ENCODE results near the gene CASP8AP2. TPM values are rescaled to one million over a fixed set of nuclear protein-coding genes. Genes with fewer than 3 reads are reported as not detected.
"Not testable (repeated sequence)": the region's sequence is repeated elsewhere in the genome, so short reads cannot be mapped to it uniquely, and the experiment has no call there.

Gene CASP8AP2
- total and polyA plus RNA-seq, 2 of the 13 experiments (the other 11 are each of a cell fraction or from before 2014, with no cell fraction given): 5.7 to 13.5 TPM

GRCh38 chr6:89828475-89828987 is 1.1 kb upstream of the CASP8AP2 start:
- FAIRE-seq: not testable (repeated sequence)

GRCh38 chr6:89828988-89829471 is 650 bp upstream of the CASP8AP2 start:
- Histone ChIP-seq H3K4me2 (ENCODE audit: low read depth, low read length) (peak overlapping the region; percentile 86), H3K4me3 (replicated peaks in 1 of 3; ENCODE audit: insufficient read depth in 1 of 3, low read depth in 2 of 3, low read length in 3 of 3) (peak overlapping the region; percentile 78 to 95 (median 95)), H3K4me1 (ENCODE audit: insufficient read depth, low read length) (peaks cover 11% of the 10 kb centered on the region), H3K27me3 (ENCODE audit: control insufficient read depth in 1 of 2, insufficient read depth in 2 of 2, low read length in 2 of 2) (no peaks in the 10 kb centered on the region), H2AFZ (ENCODE audit: low read length) (peak overlapping the region; percentile 95), H3K9me3 (ENCODE audit: low read length) (no peaks in the 10 kb centered on the region), H3K9ac (ENCODE audit: insufficient read depth, low read depth, low read length) (peak overlapping the region; percentile 78), H3K79me2 (ENCODE audit: insufficient read depth, low read length) (peaks cover 15% of the 10 kb centered on the region), H4K20me1 (ENCODE audit: insufficient read depth, low read length) (no peaks in the 10 kb centered on the region), H3K27ac (ENCODE audit: extremely low read length, insufficient read depth, low read length) (peak overlapping the region; percentile 80), H3K36me3 (replicated peaks in 1 of 2; ENCODE audit: control insufficient read depth in 1 of 2, insufficient read depth in 2 of 2, low read length in 2 of 2) (no peaks in the 10 kb centered on the region; a peak in 1 of 5 replicates)
- no peak for FAIRE-seq
- CTCF ChIA-PET (ENCODE audit: low intra/inter-chr PET ratio, low total read pairs): no interaction called here
- WGBS (ENCODE audit: low lambda C conversion rate): 1% methylated on average over 18 of the region's 18 CpGs
- in situ Hi-C loops (cut with HindIII; ENCODE audit: extremely low pct_ligation_motif_present, low pct_unique_long_range_greater_than_20kb): no loop called here
- peak; percentile 52 for ATAC-seq
- intact Hi-C loops (cut with micrococcal nuclease; ENCODE audit: unreplicated experiment): loop anchor here (1.0 kb wide), 1 partner anchor 10 kb away; the partner anchor contains the start of gene MDN1
- no peak for DNase-seq (ENCODE audit: low spot score)
- POLR2A ChIA-PET: interaction anchor here (0.6 to 3.4 kb wide), 3 partner anchors 9 to 43 kb away, joined by 3 to 52 read pairs (median 4); partner anchors contain the start of gene MDN1
- TSS peak; percentile 87 for BruUV-seq (replicated peaks)
- TF ChIP-seq SPEN (CRISPR knock-in tag; IDR thresholded peaks at IDR 0.05; ENCODE audit: low read depth) (no peak), HNF4A (CRISPR knock-in tag; IDR thresholded peaks at IDR 0.05) (no peak), ZNF501 (CRISPR knock-in tag; IDR thresholded peaks at IDR 0.05) (peak; percentile 13), USF2 (IDR thresholded peaks at IDR 0.05; ENCODE audit: low read depth, low read length) (no peak), USF2 (CRISPR knock-in tag; IDR thresholded peaks at IDR 0.05; ENCODE audit: borderline replicate concordance) (no peak), REL (CRISPR knock-in tag; conservative IDR thresholded peaks at IDR 0.05) (0 out of 2 replicates have a peak, but pooled peaks have one; percentile 6), MEIS1 (CRISPR knock-in tag; IDR thresholded peaks at IDR 0.05; ENCODE audit: borderline replicate concordance) (peak; percentile 48; the same call in 1 of the 2 replicates), ZNF792 (CRISPR knock-in tag; IDR thresholded peaks at IDR 0.05) (peak; percentile 81; the same call in 1 of the 2 replicates)

More at GRCh38 chr6:89828475-89828987, 1.1 kb upstream of the CASP8AP2 start:
- WGBS (ENCODE audit: low lambda C conversion rate): 48% methylated on average over 13 of the region's 13 CpGs
- POLR2A ChIA-PET: interaction anchor here (0.8 to 3.4 kb wide), 2 partner anchors 9 to 42 kb away, joined by 3 to 52 read pairs; partner anchors contain the start of gene MDN1
- TF ChIP-seq ZNF350 (CRISPR knock-in tag; IDR thresholded peaks at IDR 0.05; ENCODE audit: borderline replicate concordance, low read depth) (peak; percentile 10; the same call in 1 of the 2 replicates), ZNF121 (CRISPR knock-in tag; IDR thresholded peaks at IDR 0.05) (peak; percentile 91), ZNF225 (CRISPR knock-in tag; IDR thresholded peaks at IDR 0.05) (0 out of 2 replicates have a peak, but pooled peaks have one; percentile 30), ZBTB26 (CRISPR knock-in tag; IDR thresholded peaks at IDR 0.05; ENCODE audit: borderline replicate concordance) (0 out of 2 replicates have a peak, but pooled peaks have one; percentile 16)
- ATAC-seq; intact Hi-C loops (cut with micrococcal nuclease; ENCODE audit: unreplicated experiment); in situ Hi-C loops (cut with HindIII; ENCODE audit: extremely low pct_ligation_motif_present, low pct_unique_long_range_greater_than_20kb); CTCF ChIA-PET (ENCODE audit: low intra/inter-chr PET ratio, low total read pairs); DNase-seq (ENCODE audit: low spot score); H3K36me3 ChIP-seq (replicated peaks in 1 of 2; ENCODE audit: control insufficient read depth in 1 of 2, insufficient read depth in 2 of 2, low read length in 2 of 2); H3K27me3 ChIP-seq (ENCODE audit: control insufficient read depth in 1 of 2, insufficient read depth in 2 of 2, low read length in 2 of 2); H3K9me3 ChIP-seq (ENCODE audit: low read length); BruUV-seq (replicated peaks); H4K20me1 ChIP-seq (ENCODE audit: insufficient read depth, low read length): not testable (repeated sequence)
- H3K79me2 ChIP-seq (ENCODE audit: insufficient read depth, low read length): peaks cover 15% of the 10 kb centered on the region
- peak overlapping the region; percentile 95 for H2AFZ ChIP-seq (ENCODE audit: low read length)
- H3K9ac ChIP-seq (ENCODE audit: insufficient read depth, low read depth, low read length): peak overlapping the region; percentile 78
- peak overlapping the region; percentile 78 to 95 (median 95) for H3K4me3 ChIP-seq (replicated peaks in 1 of 3; ENCODE audit: insufficient read depth in 1 of 3, low read depth in 2 of 3, low read length in 3 of 3)
- H3K4me1 ChIP-seq (ENCODE audit: insufficient read depth, low read length): peaks cover 11% of the 10 kb centered on the region
- H3K4me2 ChIP-seq (ENCODE audit: low read depth, low read length): peak overlapping the region; percentile 86
- peak overlapping the region; percentile 80 for H3K27ac ChIP-seq (ENCODE audit: extremely low read length, insufficient read depth, low read length)

All from HepG2 (cell line).